Naive thymus-derived CD4-positive, alpha-beta T cell (primary cell): ENCODE results near the gene TUBGCP2. TPM values are rescaled to one million over a fixed set of nuclear protein-coding genes. Genes with fewer than 3 reads are reported as not detected.

Source experiments
- ATAC-seq: fragments of 150-1000 bp; cut with Tn5 transposase; 2 replicates; pipeline ENCODE4 v1.10.0; 2021; ENCODE audit warnings: mild to moderate bottlenecking, moderate library complexity
- CTCF ChIA-PET: fragments of 350-600 bp; sonication (Branson Sonifier 250); formaldehyde crosslinking; loops from one replicate; lab custom pipeline; 2021; ENCODE audit warnings: antibody characterized with exemption; lab: Charles Lee
- POLR2A ChIA-PET: fragments of 350-600 bp; sonication (Branson Sonifier 250); formaldehyde crosslinking; loops from one replicate; lab custom pipeline; 2021; ENCODE audit warnings: antibody characterized with exemption, inconsistent platforms; lab: Charles Lee
- DNase-seq, 9 donors: peaks; one replicate each; pipeline versions ENCODE4 v3.0.0 to v3.0.0-alpha.2; 2020 to 2022; ENCODE audit warnings: mixed read lengths in 1 of 9
- H3K27ac ChIP-seq: one replicate; pipeline ENCODE4 v1.7.0; 2013; ENCODE audit warnings: mild to moderate bottlenecking, low read depth, low read length, moderate library complexity
- H3K27me3 ChIP-seq, 2 donors: one replicate each; pipeline ENCODE4 v1.7.0; 2013; ENCODE audit warnings: low read length in 2 of 2, mild to moderate bottlenecking in 2 of 2, moderate library complexity in 2 of 2; ENCODE audit not compliant: control insufficient read depth in 2 of 2, insufficient read depth in 2 of 2
- H3K36me3 ChIP-seq, 3 experiments: 1 replicate in 2 of 3; 2 replicates in 1 of 3; pipeline ENCODE4 v1.7.0; 2013; ENCODE audit warnings: low read length in 3 of 3, mild to moderate bottlenecking in 3 of 3, moderate library complexity in 1 of 3; ENCODE audit not compliant: insufficient read depth in 3 of 3, control insufficient read depth in 2 of 3
- H3K4me1 ChIP-seq, 2 donors: one replicate each; pipeline ENCODE4 v1.7.0; 2013; ENCODE audit warnings: low read length in 2 of 2, mild to moderate bottlenecking in 2 of 2, moderate library complexity in 1 of 2; ENCODE audit not compliant: control insufficient read depth in 2 of 2, insufficient read depth in 2 of 2
- H3K4me3 ChIP-seq: 2 replicates; pipeline ENCODE4 v1.7.0; 2013; ENCODE audit warnings: mild to moderate bottlenecking, low read length
- H3K9me3 ChIP-seq, 3 experiments: 1 replicate in 2 of 3; 2 replicates in 1 of 3; pipeline ENCODE4 v1.7.0; 2013; ENCODE audit warnings: low read length in 3 of 3; ENCODE audit not compliant: control insufficient read depth in 2 of 3
- H3K27ac Mint-ChIP-seq, 9 donors: one replicate each; pipeline ENCODE4 v1.8.0; 2020 to 2022; ENCODE audit warnings: mixed read lengths in 9 of 9, mild to moderate bottlenecking in 8 of 9, moderate library complexity in 5 of 9, inconsistent platforms in 2 of 9
- H3K27me3 Mint-ChIP-seq, 5 donors: one replicate each; pipeline ENCODE4 v1.8.0; 2021 to 2022; ENCODE audit warnings: mixed read lengths in 5 of 5, mild to moderate bottlenecking in 1 of 5
- H3K36me3 Mint-ChIP-seq, 5 donors: one replicate each; pipeline ENCODE4 v1.8.0; 2020 to 2022; ENCODE audit warnings: mixed read lengths in 5 of 5, mild to moderate bottlenecking in 3 of 5, inconsistent platforms in 1 of 5
- H3K4me1 Mint-ChIP-seq, 7 donors: one replicate each; pipeline ENCODE4 v1.8.0; 2020 to 2022; ENCODE audit warnings: mixed read lengths in 7 of 7, mild to moderate bottlenecking in 3 of 7, inconsistent platforms in 1 of 7
- H3K4me3 Mint-ChIP-seq, 10 donors: one replicate each; pipeline ENCODE4 v1.8.0; 2020 to 2022; ENCODE audit warnings: mild to moderate bottlenecking in 10 of 10, mixed read lengths in 10 of 10, moderate library complexity in 6 of 10, inconsistent platforms in 2 of 10
- H3K9me3 Mint-ChIP-seq, 11 donors: one replicate each; pipeline ENCODE4 v1.8.0; 2020 to 2022; ENCODE audit warnings: mixed read lengths in 11 of 11, mild to moderate bottlenecking in 4 of 11, inconsistent platforms in 1 of 11, moderate library complexity in 1 of 11
- intact Hi-C, 2 donors: fragments of 100-400 bp; cut with micrococcal nuclease; formaldehyde crosslinking; loops; one replicate each; pipeline ENCODE4 v1.15.1; 2023
- polyA plus RNA-seq, 2 donors: library from polyadenylated mRNA; unstranded; fragments of 300-500 nt; fragmentation: Illumina TruSeq; gene quantifications; one replicate each; pipeline ENCODE4 v1.2.3, GENCODE V29; 2021
- total RNA-seq, 6 experiments: library from RNA in 5 of 6; stranded (reverse) in 5 of 6; gene quantifications; 1 replicate in 5 of 6; 2 replicates in 1 of 6; pipeline ENCODE4 v1.2.3 and lab custom pipeline; 2021 to 2026

TUBGCP2 gene
- total and polyA plus RNA-seq, 7 experiments from 2014 or later: 29.6 to 97.0 (median 67.7) TPM

- no peak overlapping the region for H3K4me3 ChIP-seq
- peaks cover 3 to 11% (median 5%) of the 10 kb centered on the region in 5 donors for H3K27me3 Mint-ChIP-seq
- no peak for ATAC-seq
- H3K9me3 Mint-ChIP-seq: no peaks in the 10 kb centered on the region
- H3K4me1 Mint-ChIP-seq: peaks cover 0 to 1% (median 0%) of the 10 kb centered on the region in 7 donors
- no peaks in the 10 kb centered on the region for H3K36me3 Mint-ChIP-seq
- H3K4me1 ChIP-seq: no peaks in the 10 kb centered on the region
- no peak overlapping the region for H3K4me3 Mint-ChIP-seq
- H3K27ac ChIP-seq: no peak overlapping the region
- no peak overlapping the region for H3K27ac Mint-ChIP-seq
- POLR2A ChIA-PET: no interaction called here
- peaks cover 0 to 5% of the 10 kb centered on the region in 2 donors for H3K27me3 ChIP-seq
- no peak for DNase-seq
- H3K36me3 ChIP-seq: no peaks in the 10 kb centered on the region
- CTCF ChIA-PET: no interaction called here
- no peaks in the 10 kb centered on the region for H3K9me3 ChIP-seq
- intact Hi-C loops: no loop called here
These were observed 41.7 kb upstream of the TUBGCP2 start for GRCh38 chr10:133350283-133350949.

GRCh38 chr10:133349577-133350011 is 40.9 kb upstream of the TUBGCP2 start:
- peaks cover 0 to 1% (median 0%) of the 10 kb centered on the region in 7 donors for H3K4me1 Mint-ChIP-seq
- ATAC-seq (no peak), DNase-seq (no peak)
- H3K4me3 Mint-ChIP-seq: no peak overlapping the region
- H3K4me1 ChIP-seq: no peaks in the 10 kb centered on the region
- H3K27ac Mint-ChIP-seq: peak overlapping the region in 1 of 9 donors; percentile 0
- H3K27me3 Mint-ChIP-seq: peaks cover 9 to 19% (median 11%) of the 10 kb centered on the region in 5 donors
- no peaks in the 10 kb centered on the region for H3K9me3 ChIP-seq
- no peak overlapping the region for H3K4me3 ChIP-seq
- peaks cover 0 to 10% of the 10 kb centered on the region in 2 donors for H3K27me3 ChIP-seq
- intact Hi-C loops: no loop called here
- H3K27ac ChIP-seq: no peak overlapping the region
- H3K36me3 ChIP-seq: no peaks in the 10 kb centered on the region
- no peaks in the 10 kb centered on the region for H3K9me3 Mint-ChIP-seq
- CTCF ChIA-PET: no interaction called here
- POLR2A ChIA-PET: interaction anchor here (0.6 kb wide), 1 partner anchor 1378 kb away, joined by 3 read pairs; no protein-coding TSS in a partner anchor
- no peaks in the 10 kb centered on the region for H3K36me3 Mint-ChIP-seq

- no peaks in the 10 kb centered on the region for H3K9me3 Mint-ChIP-seq
- no peaks in the 10 kb centered on the region for H3K36me3 ChIP-seq
- intact Hi-C loops: no loop called here
- ATAC-seq: no peak
- peak overlapping the region in 1 of 9 donors; percentile 0 for H3K27ac Mint-ChIP-seq
- H3K4me1 ChIP-seq: no peaks in the 10 kb centered on the region
- peaks cover 0 to 1% (median 0%) of the 10 kb centered on the region in 7 donors for H3K4me1 Mint-ChIP-seq
- POLR2A ChIA-PET: interaction anchor here (0.6 kb wide), 1 partner anchor 1377 kb away, joined by 3 read pairs; no protein-coding TSS in a partner anchor
- no peak overlapping the region for H3K4me3 Mint-ChIP-seq
- no peak for DNase-seq
- peaks cover 11 to 23% (median 13%) of the 10 kb centered on the region in 5 donors for H3K27me3 Mint-ChIP-seq
- H3K27me3 ChIP-seq: peaks cover 0 to 10% of the 10 kb centered on the region in 2 donors
- H3K27ac ChIP-seq: no peak overlapping the region
- H3K9me3 ChIP-seq: no peaks in the 10 kb centered on the region
- no peaks in the 10 kb centered on the region for H3K36me3 Mint-ChIP-seq
- CTCF ChIA-PET: no interaction called here
- H3K4me3 ChIP-seq: no peak overlapping the region
These were observed 40.5 kb upstream of the TUBGCP2 start for GRCh38 chr10:133349160-133349568.

GRCh38 chr10:133347710-133348517 is 39.2 kb upstream of the TUBGCP2 start:
- H3K4me3 ChIP-seq: no peak overlapping the region
- ChIA-PET CTCF (interaction anchor here (0.6 kb wide), 1 partner anchor 57 kb away, joined by 3 read pairs; no protein-coding TSS in a partner anchor), POLR2A (interaction anchor here (1.4 kb wide), 1 partner anchor 9 kb away, joined by 3 read pairs; no protein-coding TSS in a partner anchor)
- DNase-seq: no peak
- H3K36me3 Mint-ChIP-seq: no peaks in the 10 kb centered on the region
- no peaks in the 10 kb centered on the region for H3K9me3 Mint-ChIP-seq
- H3K27me3 ChIP-seq: peaks cover 0 to 16% of the 10 kb centered on the region in 2 donors
- H3K27me3 Mint-ChIP-seq: peaks cover 14 to 32% (median 19%) of the 10 kb centered on the region in 5 donors
- H3K9me3 ChIP-seq: no peaks in the 10 kb centered on the region
- no peak for ATAC-seq
- no peak overlapping the region for H3K27ac Mint-ChIP-seq
- intact Hi-C loops: no loop called here
- no peak overlapping the region for H3K27ac ChIP-seq
- H3K36me3 ChIP-seq: no peaks in the 10 kb centered on the region
- no peak overlapping the region for H3K4me3 Mint-ChIP-seq
- no peaks in the 10 kb centered on the region for H3K4me1 ChIP-seq
- peaks cover 0 to 3% (median 0%) of the 10 kb centered on the region in 7 donors for H3K4me1 Mint-ChIP-seq

GRCh38 chr10:133346413-133346812 is 37.7 kb upstream of the TUBGCP2 start:
- Histone ChIP-seq H3K4me1 (no peaks in the 10 kb centered on the region), H3K36me3 (no peaks in the 10 kb centered on the region), H3K27me3 (peaks cover 0 to 17% of the 10 kb centered on the region in 2 donors), H3K4me3 (no peak overlapping the region), H3K9me3 (no peaks in the 10 kb centered on the region), H3K27ac (no peak overlapping the region)
- ChIA-PET CTCF (no interaction called here), POLR2A (interaction anchor here (1.4 kb wide), 1 partner anchor 10 kb away, joined by 3 read pairs; no protein-coding TSS in a partner anchor)
- DNase-seq: no peak
- Mint-ChIP-seq H3K36me3 (no peaks in the 10 kb centered on the region), H3K4me1 (peaks cover 0 to 3% (median 0%) of the 10 kb centered on the region in 7 donors), H3K27me3 (peaks cover 14 to 41% (median 25%) of the 10 kb centered on the region in 5 donors), H3K4me3 (no peak overlapping the region), H3K9me3 (no peaks in the 10 kb centered on the region), H3K27ac (peak overlapping the region in 1 of 9 donors; percentile 51)
- intact Hi-C loops: no loop called here
- no peak for ATAC-seq

- peaks cover 0 to 3% (median 0%) of the 10 kb centered on the region in 7 donors for H3K4me1 Mint-ChIP-seq
- H3K4me3 Mint-ChIP-seq: no peak overlapping the region
- H3K27me3 Mint-ChIP-seq: peaks cover 14 to 39% (median 26%) of the 10 kb centered on the region in 5 donors
- no peak for ATAC-seq
- CTCF ChIA-PET: interaction anchor here (1.1 kb wide), 1 partner anchor 17 kb away, joined by 3 read pairs; no protein-coding TSS in a partner anchor
- no peaks in the 10 kb centered on the region for H3K36me3 Mint-ChIP-seq
- no peaks in the 10 kb centered on the region for H3K9me3 Mint-ChIP-seq
- Histone ChIP-seq H3K36me3 (no peaks in the 10 kb centered on the region), H3K27ac (no peak overlapping the region), H3K4me1 (no peaks in the 10 kb centered on the region), H3K27me3 (peaks cover 0 to 17% of the 10 kb centered on the region in 2 donors), H3K9me3 (no peaks in the 10 kb centered on the region), H3K4me3 (no peak overlapping the region)
- POLR2A ChIA-PET: interaction anchor here (0.8 to 1.4 kb wide), 2 partner anchors 9 to 18 kb away, joined by 3 read pairs; no protein-coding TSS in a partner anchor
- intact Hi-C loops: no loop called here
- H3K27ac Mint-ChIP-seq: peak overlapping the region in 2 of 9 donors; percentile 25 to 51
- DNase-seq: no peak
These were observed 35.6 kb upstream of the TUBGCP2 start for GRCh38 chr10:133344236-133344635.
